Gastrocnemius medialis (tissue), 4 donors: ENCODE results near the gene MPIG6B. TPM values are rescaled to one million over a fixed set of nuclear protein-coding genes. Genes with fewer than 3 reads are reported as not detected.

ENCODE experiments used
- ATAC-seq, 2 donors: fragments of 150-250 bp; one replicate each; pipeline ENCODE4 v1.9.1; 2016
- DNase-seq, 2 donors: peaks; one replicate each; pipeline ENCODE4 v3.0.0-alpha.2; 2019
- H3K27ac ChIP-seq, 4 donors: fragments of 200-600 bp; sonication (generic); 1 replicate in 1 of 4; 2 replicates in 3 of 4; pipeline ENCODE4 v1.5.1; 2016 to 2018; ENCODE audit warnings: mild to moderate bottlenecking in 2 of 4, moderate library complexity in 1 of 4
- H3K27me3 ChIP-seq, 3 donors: fragments of 200-600 bp; sonication (generic) in 2 of 3; 1 replicate in 1 of 3; 2 replicates in 2 of 3; pipeline versions ENCODE4 v1.5.1 to v1.6.0; 2016 to 2019; ENCODE audit warnings: mild to moderate bottlenecking in 1 of 3, moderate library complexity in 1 of 3
- H3K36me3 ChIP-seq, 2 donors: fragments of 200-600 bp; sonication (generic) in 1 of 2; one replicate each; pipeline ENCODE4 v1.5.1; 2017 to 2018
- H3K4me1 ChIP-seq, 2 donors: fragments of 200-600 bp; sonication (generic) in 1 of 2; one replicate each; pipeline ENCODE4 v1.5.1; 2016 to 2017; ENCODE audit warnings: mild to moderate bottlenecking in 2 of 2
- H3K4me3 ChIP-seq, 4 donors: fragments of 200-600 bp; sonication (generic) in 3 of 4; 1 replicate in 1 of 4; 2 replicates in 3 of 4; pipeline ENCODE4 v1.5.1; 2016 to 2019; ENCODE audit warnings: mild to moderate bottlenecking in 2 of 4
- H3K9me3 ChIP-seq, 3 donors: fragments of 200-600 bp; sonication (generic) in 2 of 3; 1 replicate in 1 of 3; 2 replicates in 2 of 3; pipeline ENCODE4 v1.5.1; 2016 to 2019
- POLR2A ChIP-seq, 2 donors: fragments of 450-650 bp; IDR thresholded peaks; one replicate each; pipeline ENCODE4 v1.6.1; 2017; ENCODE audit warnings: antibody characterized with exemption in 2 of 2, mild to moderate bottlenecking in 2 of 2, moderate library complexity in 2 of 2
- in situ Hi-C, 4 donors: fragments of 200-750 bp; cut with MboI; loops; one replicate each; pipeline versions ENCODE4 v1.15.0 to v1.8.0; 2017; ENCODE audit warnings: low sequenced_read_pairs in 4 of 4
- intact Hi-C: fragments of 100-400 bp; cut with DNase I; formaldehyde crosslinking; loops from one replicate; pipeline ENCODE4 v1.15.1; 2023; ENCODE audit warnings: low total_unique reads
- total RNA-seq, 4 donors: library from RNA; depleted of rRNA; stranded (reverse); fragments of >200 nt; gene quantifications; one replicate each; pipeline versions ENCODE4 v1.1.0 to v1.2.3, GENCODE V29; 2016
- TF ChIP-seq, protein P1 (sequence below), 5 experiments: fragments of 450-650 bp in 3 of 5; fragments of 200-600 bp in 2 of 5; sonication (generic) in 2 of 5; IDR thresholded peaks in 4 of 5; conservative IDR thresholded peaks in 1 of 5; 1 replicate in 4 of 5; 2 replicates in 1 of 5; pipeline ENCODE4 v1.5.1; 2016 to 2019; ENCODE audit warnings: antibody characterized with exemption in 5 of 5, mild to moderate bottlenecking in 3 of 5, moderate library complexity in 3 of 5

The MPIG6B gene
- total RNA-seq, 4 donors from 2014 or later = not detected

DNA sequence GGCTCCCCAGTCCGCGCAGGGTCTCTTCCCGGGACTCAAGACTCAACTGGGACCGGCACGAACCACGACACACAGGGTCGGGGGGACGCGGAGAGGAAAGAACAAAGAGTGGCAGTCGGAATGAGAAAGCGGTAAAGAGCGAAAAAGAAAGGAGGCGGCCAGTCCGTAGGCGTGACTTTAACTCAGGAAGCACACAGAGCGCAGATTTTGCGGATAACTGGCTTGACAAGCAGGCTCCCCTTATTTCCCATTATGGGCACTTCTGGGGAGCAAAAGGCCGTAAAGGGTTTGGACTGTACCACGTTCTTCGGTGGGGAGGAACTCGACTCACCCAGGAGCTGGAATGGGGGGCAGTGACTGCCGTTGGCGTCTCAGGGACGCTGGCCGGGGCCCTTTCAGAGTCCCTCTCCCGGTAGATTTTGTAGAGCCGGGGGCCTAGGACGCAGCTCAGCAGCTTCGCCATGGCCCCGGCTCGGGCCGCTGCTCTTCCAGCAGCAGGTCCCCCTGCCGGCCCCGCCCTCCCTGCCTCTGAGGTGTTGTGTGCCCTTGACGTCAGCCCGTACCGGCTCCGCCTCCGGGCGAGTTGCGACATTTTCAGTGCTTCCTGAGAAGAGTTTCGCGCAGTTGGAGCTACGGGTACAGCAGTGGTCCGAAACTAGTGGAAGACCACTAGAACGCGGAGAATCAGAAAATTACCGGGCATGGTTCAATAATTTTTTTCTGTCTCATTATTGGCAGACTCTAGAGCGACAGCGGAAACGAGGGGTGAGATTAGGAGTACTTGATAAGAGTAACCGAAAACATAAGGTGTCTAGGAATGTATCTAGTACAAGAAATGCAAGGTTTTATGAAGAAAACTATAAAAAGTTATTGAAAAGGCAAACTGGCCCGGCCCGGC is 20.1 kb upstream of the MPIG6B start, which contains the start of gene ABHD16A:
ABHD16A (minus strand) TSS at position 506 of the 898 bp plus-strand sequence; CDS start at position 463, 43 bp downstream.
- ATAC-seq = peak; percentile 94 to 95
- H3K27ac ChIP-seq = peak within 1 kb of the TSS; percentile 91 to 98 (median 96)
- in situ Hi-C loops = no loop called here
- H3K4me3 ChIP-seq = peak within 1 kb of the TSS; percentile 65 to 85 (median 83)
- no peaks in the 10 kb centered on the region for H3K9me3 ChIP-seq
- H3K4me1 ChIP-seq = peaks cover 22 to 31% of the 10 kb centered on the region in 2 donors
- intact Hi-C loops = loop anchor here (1.0 to 5.0 kb wide), 6 partner anchors 26 to 194 kb away; partner anchors contain the start of genes BAG6, DDAH2, EHMT2 and HSPA1B
- H3K36me3 ChIP-seq = peaks cover 0 to 12% of the 10 kb centered on the region in 2 donors
- peak; percentile 99 for DNase-seq
- TF ChIP-seq, protein P1, sequence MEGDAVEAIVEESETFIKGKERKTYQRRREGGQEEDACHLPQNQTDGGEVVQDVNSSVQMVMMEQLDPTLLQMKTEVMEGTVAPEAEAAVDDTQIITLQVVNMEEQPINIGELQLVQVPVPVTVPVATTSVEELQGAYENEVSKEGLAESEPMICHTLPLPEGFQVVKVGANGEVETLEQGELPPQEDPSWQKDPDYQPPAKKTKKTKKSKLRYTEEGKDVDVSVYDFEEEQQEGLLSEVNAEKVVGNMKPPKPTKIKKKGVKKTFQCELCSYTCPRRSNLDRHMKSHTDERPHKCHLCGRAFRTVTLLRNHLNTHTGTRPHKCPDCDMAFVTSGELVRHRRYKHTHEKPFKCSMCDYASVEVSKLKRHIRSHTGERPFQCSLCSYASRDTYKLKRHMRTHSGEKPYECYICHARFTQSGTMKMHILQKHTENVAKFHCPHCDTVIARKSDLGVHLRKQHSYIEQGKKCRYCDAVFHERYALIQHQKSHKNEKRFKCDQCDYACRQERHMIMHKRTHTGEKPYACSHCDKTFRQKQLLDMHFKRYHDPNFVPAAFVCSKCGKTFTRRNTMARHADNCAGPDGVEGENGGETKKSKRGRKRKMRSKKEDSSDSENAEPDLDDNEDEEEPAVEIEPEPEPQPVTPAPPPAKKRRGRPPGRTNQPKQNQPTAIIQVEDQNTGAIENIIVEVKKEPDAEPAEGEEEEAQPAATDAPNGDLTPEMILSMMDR (IDR thresholded peaks at IDR 0.05 in 4 of 5, conservative IDR thresholded peaks at IDR 0.05 in 1 of 5) = peak in 2 of 5 experiments; percentile 5 to 20
- peak; percentile 99 for TF ChIP-seq POLR2A (IDR thresholded peaks at IDR 0.05)
- no peaks in the 10 kb centered on the region for H3K27me3 ChIP-seq

DNA sequence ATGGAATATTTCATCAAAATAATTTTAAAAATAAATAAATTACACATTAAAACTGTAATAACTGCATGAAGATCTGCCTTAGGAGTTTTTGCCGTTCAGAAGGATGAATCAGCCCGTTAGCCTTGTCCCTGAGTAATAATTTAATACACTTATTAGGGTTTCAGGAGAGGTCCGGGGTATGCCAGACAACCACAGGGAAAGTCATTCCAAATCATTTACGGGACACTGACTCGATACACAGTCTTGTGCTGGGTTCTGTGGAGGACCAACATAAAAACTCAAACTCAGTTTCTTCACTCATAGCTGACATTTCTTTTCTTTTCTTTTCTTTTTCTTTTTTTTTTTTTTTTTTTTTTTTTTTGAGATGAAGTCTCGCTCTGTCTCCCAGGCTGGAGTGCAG is 17.2 kb upstream of the MPIG6B start:
- H3K4me1 ChIP-seq = peaks cover 16 to 17% of the 10 kb centered on the region in 2 donors
- TF ChIP-seq, protein P1 (IDR thresholded peaks at IDR 0.05 in 4 of 5, conservative IDR thresholded peaks at IDR 0.05 in 1 of 5) = no peak
- TF ChIP-seq POLR2A (IDR thresholded peaks at IDR 0.05) = no peak
- H3K27ac ChIP-seq = no peak overlapping the region
- H3K27me3 ChIP-seq = no peaks in the 10 kb centered on the region
- in situ Hi-C loops = no loop called here
- H3K4me3 ChIP-seq = no peak overlapping the region
- DNase-seq = no peak
- intact Hi-C loops = no loop called here
- H3K36me3 ChIP-seq = no peaks in the 10 kb centered on the region
- H3K9me3 ChIP-seq = no peaks in the 10 kb centered on the region
- ATAC-seq = no peak

DNA sequence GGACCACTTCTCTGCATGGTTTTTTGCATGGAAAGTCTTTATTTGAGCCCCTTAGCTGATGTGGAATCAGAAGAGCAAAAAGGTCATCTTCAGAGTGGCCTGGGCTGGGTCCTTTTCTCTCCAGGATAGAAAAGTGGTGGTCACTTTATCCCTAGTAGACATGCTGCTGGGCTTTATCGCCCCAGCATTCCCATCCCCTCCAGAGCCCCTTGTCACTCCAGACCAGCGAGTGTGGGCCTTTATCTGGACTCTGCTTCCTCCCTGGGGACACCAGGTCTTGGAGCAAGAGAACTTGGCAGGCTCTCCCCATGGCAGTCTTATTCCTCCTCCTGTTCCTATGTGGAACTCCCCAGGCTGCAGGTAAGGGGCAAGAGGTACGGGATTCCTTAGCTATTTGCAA is 16.6 kb upstream of the MPIG6B start, which contains the start of gene LY6G6F:
LY6G6F (plus strand) TSS at position 268 of the 400 bp plus-strand sequence; CDS start at position 309, 41 bp downstream.
- intact Hi-C loops = no loop called here
- H3K4me3 ChIP-seq = no peak within 1 kb of the TSS
- in situ Hi-C loops = no loop called here
- H3K27me3 ChIP-seq = no peaks in the 10 kb centered on the region
- H3K4me1 ChIP-seq = peaks cover 10% of the 10 kb centered on the region in 2 donors
- TF ChIP-seq, protein P1 (IDR thresholded peaks at IDR 0.05 in 4 of 5, conservative IDR thresholded peaks at IDR 0.05 in 1 of 5) = no peak
- TF ChIP-seq POLR2A (IDR thresholded peaks at IDR 0.05) = no peak
- DNase-seq (no peak), ATAC-seq (no peak)
- no peaks in the 10 kb centered on the region for H3K9me3 ChIP-seq
- H3K27ac ChIP-seq = no peak within 1 kb of the TSS
- no peaks in the 10 kb centered on the region for H3K36me3 ChIP-seq

DNA sequence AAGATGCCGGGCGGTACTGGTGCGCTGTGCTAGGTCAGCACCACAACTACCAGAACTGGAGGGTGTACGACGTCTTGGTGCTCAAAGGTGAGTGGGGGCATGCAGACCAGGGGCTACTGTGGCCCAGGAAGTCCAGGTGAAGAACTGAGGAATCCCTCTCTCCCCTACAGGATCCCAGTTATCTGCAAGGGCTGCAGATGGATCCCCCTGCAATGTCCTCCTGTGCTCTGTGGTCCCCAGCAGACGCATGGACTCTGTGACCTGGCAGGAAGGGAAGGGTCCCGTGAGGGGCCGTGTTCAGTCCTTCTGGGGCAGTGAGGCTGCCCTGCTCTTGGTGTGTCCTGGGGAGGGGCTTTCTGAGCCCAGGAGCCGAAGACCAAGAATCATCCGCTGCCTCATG is 15.5 kb upstream of the MPIG6B start:
- Histone ChIP-seq H3K9me3 (no peaks in the 10 kb centered on the region), H3K36me3 (no peaks in the 10 kb centered on the region), H3K4me1 (peaks cover 3% of the 10 kb centered on the region in 2 donors), H3K27ac (no peak overlapping the region), H3K4me3 (no peak overlapping the region), H3K27me3 (no peaks in the 10 kb centered on the region)
- no peak for TF ChIP-seq POLR2A (IDR thresholded peaks at IDR 0.05)
- TF ChIP-seq, protein P1 (IDR thresholded peaks at IDR 0.05 in 4 of 5, conservative IDR thresholded peaks at IDR 0.05 in 1 of 5) = no peak
- DNase-seq (no peak), ATAC-seq (no peak)
- intact Hi-C loops = no loop called here
- in situ Hi-C loops = no loop called here
